ENCODE results near the gene OR2A12. TPM values are rescaled to one million over a fixed set of nuclear protein-coding genes. Genes with fewer than 3 reads are reported as not detected.

Gene OR2A12
- total RNA-seq, 6 experiments from 2014 or later = not detected

GRCh38 chr7:144105211-144105610 is 19.1 kb downstream of the OR2A12 start:
- no peak overlapping the region for H3K27ac ChIP-seq
- H3K36me3 ChIP-seq = no peaks in the 10 kb centered on the region
- no peak for DNase-seq
- H3K4me3 ChIP-seq = no peak overlapping the region
- intact Hi-C loops (cut with DNase I) = no loop called here
- H3K4me1 ChIP-seq = no peaks in the 10 kb centered on the region
- H3K9me3 ChIP-seq = no peaks in the 10 kb centered on the region
- no peak for TF ChIP-seq POLR2A (IDR thresholded peaks at IDR 0.05)
- TF ChIP-seq CTCF (IDR thresholded peaks at IDR 0.05) = no peak
- ATAC-seq = no peak
- H3K27me3 ChIP-seq = no peaks in the 10 kb centered on the region

- Histone ChIP-seq H3K4me1 (no peaks in the 10 kb centered on the region), H3K4me3 (no peak within 1 kb of the TSS), H3K27ac (no peak within 1 kb of the TSS), H3K9me3 (no peaks in the 10 kb centered on the region), H3K36me3 (no peaks in the 10 kb centered on the region), H3K27me3 (no peaks in the 10 kb centered on the region)
- WGBS (ENCODE audit: insufficient coverage, low coverage, low lambda C conversion rate, missing lambda C conversion rate) = 75% methylated on average over 2 of the region's 2 CpGs
- intact Hi-C loops (cut with DNase I) = no loop called here
- no peak for DNase-seq
- TF ChIP-seq CTCF (IDR thresholded peaks at IDR 0.05) = no peak
- no peak for TF ChIP-seq POLR2A (IDR thresholded peaks at IDR 0.05)
- no peak for ATAC-seq
Observed at GRCh38 chr7:144109283-144109682, 23.2 kb downstream of the OR2A12 start, which contains the start of gene OR2A2. TSS of gene OR2A2 (plus strand) at chr7:144109583. CDS start at chr7:144109583, 0 bp downstream.

- Histone ChIP-seq H3K4me1 (no peaks in the 10 kb centered on the region), H3K27ac (no peak overlapping the region), H3K27me3 (no peaks in the 10 kb centered on the region), H3K9me3 (no peaks in the 10 kb centered on the region), H3K4me3 (no peak overlapping the region), H3K36me3 (no peaks in the 10 kb centered on the region)
- DNase-seq = no peak
- TF ChIP-seq CTCF (IDR thresholded peaks at IDR 0.05) (no peak), POLR2A (IDR thresholded peaks at IDR 0.05) (no peak)
- ATAC-seq = no peak
- intact Hi-C loops (cut with DNase I) = no loop called here
- 61% methylated on average over 4 of the region's 5 CpGs for WGBS (ENCODE audit: insufficient coverage, low coverage, low lambda C conversion rate, missing lambda C conversion rate)
Observed at GRCh38 chr7:144110272-144110671, 24.2 kb downstream of the OR2A12 start.

GRCh38 chr7:144113651-144114050 is 27.6 kb downstream of the OR2A12 start:
- intact Hi-C loops (cut with DNase I) = no loop called here
- Histone ChIP-seq H3K4me1 (no peaks in the 10 kb centered on the region), H3K9me3 (no peaks in the 10 kb centered on the region), H3K27ac (no peak overlapping the region), H3K27me3 (no peaks in the 10 kb centered on the region), H3K4me3 (no peak overlapping the region), H3K36me3 (no peaks in the 10 kb centered on the region)
- DNase-seq (no peak), ATAC-seq (no peak)
- TF ChIP-seq POLR2A (IDR thresholded peaks at IDR 0.05) = no peak
- no peak for TF ChIP-seq CTCF (IDR thresholded peaks at IDR 0.05)
- 33% methylated on average over 1 of the region's 1 CpG for WGBS (ENCODE audit: insufficient coverage, low coverage, low lambda C conversion rate, missing lambda C conversion rate)

- ATAC-seq = no peak
- Histone ChIP-seq H3K27ac (no peak overlapping the region), H3K27me3 (no peaks in the 10 kb centered on the region), H3K4me1 (no peaks in the 10 kb centered on the region), H3K4me3 (no peak overlapping the region), H3K36me3 (no peaks in the 10 kb centered on the region), H3K9me3 (no peaks in the 10 kb centered on the region)
- 51% methylated on average over 7 of the region's 8 CpGs for WGBS (ENCODE audit: insufficient coverage, low coverage, low lambda C conversion rate, missing lambda C conversion rate)
- DNase-seq = no peak
- TF ChIP-seq CTCF (IDR thresholded peaks at IDR 0.05) (no peak), POLR2A (IDR thresholded peaks at IDR 0.05) (no peak)
- intact Hi-C loops (cut with DNase I) = no loop called here
Observed at GRCh38 chr7:144118341-144118740, 32.3 kb downstream of the OR2A12 start.
